ENCODE measurements around the gene CD276.
"Not testable (repeated sequence)": the region's sequence is repeated elsewhere in the genome, so short reads cannot be mapped to it uniquely, and the experiment has no call there.

The CD276 gene

DNA sequence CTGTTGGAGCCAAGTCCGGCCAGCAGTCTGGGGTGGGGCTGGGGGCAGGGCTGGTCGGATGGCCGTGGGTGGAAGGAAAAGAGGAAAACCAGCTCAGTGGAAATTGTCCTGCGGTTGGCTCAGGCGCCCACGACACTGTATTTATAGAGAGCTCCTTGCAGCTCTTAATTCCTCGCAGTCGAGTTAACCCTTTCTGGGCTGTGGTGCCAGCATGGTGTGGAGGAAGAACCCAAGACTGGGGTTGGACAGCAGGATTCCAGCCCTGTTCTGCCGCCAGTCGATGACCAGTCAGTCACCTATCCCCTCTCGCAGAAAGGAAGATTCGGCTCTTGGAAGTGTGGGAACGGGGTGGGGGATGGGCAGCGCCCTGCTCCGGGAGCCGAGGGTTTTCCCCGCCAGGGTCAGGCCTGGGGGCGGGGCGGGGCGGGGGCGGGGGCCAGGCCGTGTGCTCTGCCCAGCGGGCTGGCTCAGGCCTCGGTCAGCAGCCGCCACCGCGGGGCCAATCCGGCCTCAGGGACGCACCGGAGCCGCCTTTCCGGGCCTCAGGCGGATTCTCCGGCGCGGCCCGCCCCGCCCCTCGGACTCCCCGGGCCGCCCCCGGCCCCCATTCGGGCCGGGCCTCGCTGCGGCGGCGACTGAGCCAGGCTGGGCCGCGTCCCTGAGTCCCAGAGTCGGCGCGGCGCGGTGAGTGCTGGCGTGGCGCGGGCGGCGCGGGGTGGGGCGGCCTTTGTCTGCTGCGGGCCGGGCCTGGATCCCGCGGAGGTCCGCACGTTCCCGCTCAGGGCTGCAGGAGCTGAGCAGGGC lies at the start of gene CD276:
TSS of gene CD276 (plus strand) at position 607 of the 804 bp plus-strand sequence. CDS start 15,257 bp downstream, outside the sequence.
- TF ChIP-seq, protein P1, sequence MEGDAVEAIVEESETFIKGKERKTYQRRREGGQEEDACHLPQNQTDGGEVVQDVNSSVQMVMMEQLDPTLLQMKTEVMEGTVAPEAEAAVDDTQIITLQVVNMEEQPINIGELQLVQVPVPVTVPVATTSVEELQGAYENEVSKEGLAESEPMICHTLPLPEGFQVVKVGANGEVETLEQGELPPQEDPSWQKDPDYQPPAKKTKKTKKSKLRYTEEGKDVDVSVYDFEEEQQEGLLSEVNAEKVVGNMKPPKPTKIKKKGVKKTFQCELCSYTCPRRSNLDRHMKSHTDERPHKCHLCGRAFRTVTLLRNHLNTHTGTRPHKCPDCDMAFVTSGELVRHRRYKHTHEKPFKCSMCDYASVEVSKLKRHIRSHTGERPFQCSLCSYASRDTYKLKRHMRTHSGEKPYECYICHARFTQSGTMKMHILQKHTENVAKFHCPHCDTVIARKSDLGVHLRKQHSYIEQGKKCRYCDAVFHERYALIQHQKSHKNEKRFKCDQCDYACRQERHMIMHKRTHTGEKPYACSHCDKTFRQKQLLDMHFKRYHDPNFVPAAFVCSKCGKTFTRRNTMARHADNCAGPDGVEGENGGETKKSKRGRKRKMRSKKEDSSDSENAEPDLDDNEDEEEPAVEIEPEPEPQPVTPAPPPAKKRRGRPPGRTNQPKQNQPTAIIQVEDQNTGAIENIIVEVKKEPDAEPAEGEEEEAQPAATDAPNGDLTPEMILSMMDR (IDR thresholded peaks at IDR 0.05; ENCODE audit: low read depth, low read length): no peak; the same call in 1 of the 2 replicates
- peak within 1 kb of the TSS; percentile 88 for H3K4me3 ChIP-seq (ENCODE audit: low read depth, low read length)

DNA sequence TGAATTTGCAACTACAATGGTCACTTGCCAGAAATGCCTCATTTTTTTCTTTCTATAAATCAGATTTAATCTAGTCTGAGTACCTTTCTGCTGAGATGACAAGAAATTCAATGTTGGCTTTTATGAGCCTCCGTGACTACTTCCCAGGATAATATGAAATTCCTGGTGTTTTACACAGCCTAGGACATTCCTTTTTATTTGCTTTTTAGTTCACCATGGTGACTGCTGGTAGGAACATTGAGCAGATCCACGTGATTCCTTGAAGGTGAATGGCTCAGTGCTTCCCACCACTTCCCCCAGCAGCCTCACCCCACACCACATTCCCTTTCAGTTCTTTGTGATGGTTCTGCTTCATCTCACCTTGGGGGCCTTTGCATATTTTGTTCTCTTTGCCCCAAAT lies 46.7 kb upstream of the CD276 start:
- TF ChIP-seq, protein P1 (IDR thresholded peaks at IDR 0.05; ENCODE audit: low read depth, low read length): no peak
- no peak overlapping the region for H3K4me3 ChIP-seq (ENCODE audit: low read depth, low read length)

DNA sequence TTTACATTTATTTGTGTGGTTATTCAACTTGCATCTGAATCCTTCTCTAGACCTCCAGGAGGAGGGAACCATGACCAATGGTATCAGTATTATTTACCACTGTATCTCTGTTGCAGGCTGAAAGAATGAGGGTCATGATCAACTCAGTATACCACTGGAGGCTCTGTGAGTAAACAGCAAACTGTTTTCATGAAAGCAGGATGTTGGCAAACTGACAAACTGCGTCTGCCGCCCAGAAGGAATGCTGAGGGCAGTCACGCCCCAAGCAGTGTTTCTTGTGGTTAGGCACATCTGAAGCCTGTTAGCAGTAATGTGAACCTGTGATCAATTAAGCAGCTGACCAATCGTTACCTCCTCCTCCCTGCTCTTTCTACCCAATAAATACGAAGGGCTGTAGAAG lies 44.7 kb upstream of the CD276 start:
- not testable (repeated sequence) for H3K4me3 ChIP-seq (ENCODE audit: low read depth, low read length)

DNA sequence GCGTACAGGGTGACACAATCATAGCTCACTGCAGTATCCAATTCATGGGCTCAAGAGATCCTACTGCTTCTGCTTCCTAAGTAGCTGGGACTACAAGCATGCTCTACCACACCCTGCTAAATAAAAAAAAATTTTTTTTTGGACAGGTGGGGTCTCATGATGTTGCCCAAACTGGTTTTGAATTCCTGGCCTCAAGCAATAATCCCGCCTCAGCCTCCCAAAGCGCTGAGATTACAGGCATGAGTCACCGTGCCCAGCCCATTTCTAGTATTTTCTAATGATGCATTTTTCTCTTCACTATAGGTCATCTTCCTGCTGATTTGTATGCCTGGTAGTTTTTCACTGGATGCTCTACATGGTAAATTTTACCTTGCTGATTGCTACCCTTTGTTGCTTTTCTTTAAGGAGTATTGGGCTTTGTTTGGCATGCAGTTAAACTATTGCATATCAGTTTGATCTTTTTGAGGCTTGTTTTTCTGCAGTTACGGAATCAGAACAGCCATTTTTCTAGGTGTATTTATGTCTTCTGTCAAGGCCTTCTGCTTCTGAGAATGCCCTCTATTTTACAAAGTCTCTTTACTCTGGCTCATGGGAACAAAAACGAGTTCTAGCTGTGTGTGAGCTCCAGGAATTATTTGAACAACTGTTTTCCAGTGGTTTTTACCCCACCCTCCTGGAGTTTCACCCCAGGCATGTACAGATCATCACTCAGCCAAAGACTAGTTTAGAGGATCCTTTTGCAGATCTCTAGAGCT lies 36.7 kb upstream of the CD276 start:
- no peak overlapping the region for H3K4me3 ChIP-seq (ENCODE audit: low read depth, low read length)
- TF ChIP-seq, protein P1 (IDR thresholded peaks at IDR 0.05; ENCODE audit: low read depth, low read length): no peak

DNA sequence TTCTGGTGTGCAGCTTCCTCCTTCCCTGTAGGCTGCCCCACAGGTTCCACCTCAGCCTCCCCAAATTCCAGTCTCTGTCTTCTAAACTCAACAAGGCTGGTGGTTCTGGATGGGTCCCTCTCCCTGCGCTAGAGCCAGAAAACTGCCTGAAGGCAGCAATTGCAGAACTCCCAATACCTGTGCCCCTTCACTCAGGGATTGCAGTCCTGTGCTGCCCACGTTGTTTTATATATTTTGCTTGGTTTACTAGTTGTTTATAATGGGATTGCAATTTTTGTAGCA lies 36.2 kb upstream of the CD276 start:
- TF ChIP-seq, protein P1 (IDR thresholded peaks at IDR 0.05; ENCODE audit: low read depth, low read length): no peak
- H3K4me3 ChIP-seq (ENCODE audit: low read depth, low read length): no peak overlapping the region

DNA sequence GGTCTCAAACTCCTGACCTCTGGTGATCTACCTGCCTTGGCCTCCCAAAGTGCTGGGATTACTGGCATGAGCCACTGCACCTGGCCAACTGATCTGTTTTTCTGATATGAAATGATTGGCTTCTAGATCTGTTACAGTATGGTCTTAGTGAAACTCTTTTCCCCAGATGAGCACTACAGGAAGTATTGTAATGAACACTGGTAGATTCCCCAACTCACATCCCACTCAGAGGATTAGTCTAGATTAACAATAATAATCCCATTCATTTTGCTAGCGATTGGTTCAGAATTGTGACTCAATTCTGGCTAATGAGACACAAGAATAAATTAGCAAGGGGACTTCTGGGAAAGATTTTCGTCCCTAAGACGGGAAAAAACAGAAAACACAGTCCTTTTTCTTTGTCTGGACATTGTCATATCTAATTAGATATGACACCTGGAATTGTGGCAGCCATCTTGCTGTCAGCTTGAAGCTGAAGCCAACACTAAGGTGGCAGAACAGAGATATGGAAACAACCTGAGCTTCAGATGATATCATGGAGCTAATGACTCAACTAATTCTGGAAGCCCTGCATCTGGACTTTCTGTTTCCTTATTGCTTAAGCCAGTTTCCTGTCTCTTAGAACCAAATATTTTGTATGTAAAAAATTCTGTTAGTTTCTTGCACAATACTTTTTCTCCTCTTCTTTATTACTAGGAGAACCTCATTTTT lies 33.6 kb upstream of the CD276 start:
- TF ChIP-seq, protein P1 (IDR thresholded peaks at IDR 0.05; ENCODE audit: low read depth, low read length): no peak
- no peak overlapping the region for H3K4me3 ChIP-seq (ENCODE audit: low read depth, low read length)

DNA sequence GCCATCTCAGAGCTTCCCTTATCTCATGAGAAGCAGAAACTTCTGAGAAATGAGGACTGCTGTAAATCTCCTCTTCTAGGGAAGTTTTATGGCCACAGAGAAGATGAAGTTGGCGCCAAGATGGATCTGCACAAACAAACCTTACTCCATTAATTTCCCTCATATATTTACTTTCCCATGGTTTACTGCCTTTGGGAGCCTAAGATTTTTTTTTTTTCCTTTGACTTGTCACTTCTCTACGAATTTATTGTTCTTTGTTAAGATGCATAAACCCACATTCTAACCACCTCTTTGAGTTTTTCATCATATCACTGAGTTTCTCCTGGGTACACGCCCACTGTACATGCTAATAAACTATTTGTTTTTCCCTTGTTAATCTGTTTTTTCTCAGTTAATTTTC lies 29.5 kb upstream of the CD276 start:
- TF ChIP-seq, protein P1 (IDR thresholded peaks at IDR 0.05; ENCODE audit: low read depth, low read length): no peak
- no peak overlapping the region for H3K4me3 ChIP-seq (ENCODE audit: low read depth, low read length)

Measured in WI38 (cell line).